HK-2 (cell line): ENCODE results near the gene HRAS.

ENCODE experiments used
- DNase-seq: peaks from one replicate; pipeline ENCODE4 v3.0.0-alpha.2; 2018; ENCODE audit not compliant: unreplicated experiment

Gene HRAS

GRCh38 chr11:494761-495536, 40.4 kb downstream of the HRAS start:
- DNase-seq, result no peak

DNA sequence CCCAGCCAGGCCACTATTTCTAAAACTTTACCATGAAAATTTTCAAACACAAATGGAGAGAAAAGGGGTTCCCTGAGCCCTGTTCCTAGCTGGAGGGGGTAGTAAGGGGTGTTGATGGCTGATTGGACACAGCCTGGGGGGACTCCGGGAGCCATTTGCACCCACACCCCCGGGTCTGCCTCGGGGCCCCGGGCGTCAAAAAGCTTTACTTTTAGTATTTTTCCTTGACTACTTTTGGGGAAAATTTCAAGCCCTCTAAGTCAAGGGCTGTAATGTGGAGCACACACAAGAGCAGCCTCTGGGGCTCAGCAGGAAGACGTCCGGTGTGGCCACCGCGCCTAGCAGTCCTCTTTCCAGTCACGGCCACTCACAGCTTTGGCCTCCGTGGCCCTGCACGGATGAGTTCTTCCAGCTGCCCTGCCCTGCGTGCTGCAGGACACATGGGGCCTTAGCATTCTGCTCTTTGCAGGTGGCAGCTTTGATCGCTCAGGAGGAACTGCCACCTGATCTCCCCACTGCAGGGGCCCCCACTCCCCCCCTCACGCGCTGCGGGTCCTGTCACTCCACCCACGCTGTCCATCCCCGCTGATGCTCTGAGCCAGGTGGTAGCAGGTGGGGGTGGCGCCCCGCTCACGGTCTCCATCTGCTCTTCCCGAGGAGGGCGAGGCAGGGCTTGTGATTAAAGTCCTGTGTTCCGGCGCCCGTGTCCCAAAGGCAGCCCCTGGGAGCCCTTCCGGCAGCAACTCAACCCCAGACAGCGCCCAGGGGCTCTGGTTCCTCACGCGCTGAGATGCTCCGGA, 42.7 kb downstream of the HRAS start:
- no peak for DNase-seq

DNA sequence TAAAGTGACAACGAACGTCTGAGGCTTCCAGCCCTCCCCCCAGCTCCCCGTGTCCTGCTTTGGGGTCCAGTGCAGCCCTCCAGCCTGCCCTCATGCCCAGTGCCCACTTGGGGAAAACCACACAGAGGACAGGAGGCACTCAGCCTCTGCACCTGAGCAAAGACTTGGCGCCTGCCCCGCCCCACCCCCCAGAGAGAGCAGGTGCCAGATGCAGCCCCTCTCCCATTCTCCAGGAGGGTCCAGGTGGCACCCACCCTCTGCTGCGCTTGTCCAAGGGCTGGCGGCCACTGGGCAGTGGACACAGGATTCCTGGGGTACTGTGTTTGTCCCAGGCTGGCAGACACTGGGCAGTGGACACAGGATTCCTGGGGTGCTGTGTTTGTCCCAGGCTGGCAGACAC, 44.0 kb downstream of the HRAS start:
- no peak for DNase-seq

DNA sequence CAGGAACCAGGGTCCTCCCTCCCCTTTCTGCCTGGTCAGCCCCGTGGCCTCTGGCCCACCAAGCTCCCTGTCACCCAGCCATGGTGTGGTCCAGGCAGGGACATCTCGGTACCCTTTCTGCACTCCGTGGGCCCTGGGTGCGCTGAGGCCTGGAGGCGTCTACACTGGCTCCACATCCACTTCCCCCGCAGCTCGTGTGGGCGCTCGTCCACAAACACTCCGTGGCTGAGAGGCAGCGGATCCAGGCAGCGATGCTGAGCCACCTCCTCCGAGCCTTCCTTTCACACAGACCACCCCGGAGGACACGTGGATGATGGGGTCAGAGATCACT, 44.5 kb downstream of the HRAS start:
- no peak for DNase-seq

- no peak for DNase-seq
Measured at GRCh38 chr11:490186-490929, 45.0 kb downstream of the HRAS start.

GRCh38 chr11:489610-490185, 45.7 kb downstream of the HRAS start:
- DNase-seq, result no peak

- DNase-seq, result no peak
Measured at GRCh38 chr11:488992-489391, 46.4 kb downstream of the HRAS start.

GRCh38 chr11:488579-488978, 46.8 kb downstream of the HRAS start:
- DNase-seq, result no peak

- no peak for DNase-seq
Measured at GRCh38 chr11:488062-488461, 47.3 kb downstream of the HRAS start.

- DNase-seq, result no peak
Measured at GRCh38 chr11:487571-488021, 47.8 kb downstream of the HRAS start.

GRCh38 chr11:486189-486588, 49.2 kb downstream of the HRAS start:
- DNase-seq, result no peak

- DNase-seq, result no peak
Measured at GRCh38 chr11:484616-485015, 50.8 kb downstream of the HRAS start.
